Heart left ventricle (tissue), 16 donors: ENCODE results near the gene KRT33A. TPM values are rescaled to one million over a fixed set of nuclear protein-coding genes. Genes with fewer than 3 reads are reported as not detected.

ENCODE experiments used
- ATAC-seq, 4 donors: fragments of 200-7000 bp; cut with Tn5 transposase; one replicate each; pipeline ENCODE4 v1.9.1; 2020 to 2022; ENCODE audit warnings: moderate library complexity in 4 of 4, mild to moderate bottlenecking in 3 of 4, moderate number of reproducible peaks in 1 of 4
- DNase-seq, 5 donors: peaks; one replicate each; pipeline ENCODE4 v3.0.0-alpha.2; 2020
- H3K27ac ChIP-seq, 12 donors: fragments of 200-600 bp; sonication (generic) in 4 of 12; one replicate each; pipeline versions ENCODE4 v1.5.0 to v1.8.0; 2016 to 2022; ENCODE audit warnings: mild to moderate bottlenecking in 2 of 12
- H3K27me3 ChIP-seq, 9 donors: fragments of 200-600 bp; sonication (generic) in 2 of 9; one replicate each; pipeline versions ENCODE4 v1.5.1 to v1.8.0; 2016 to 2022; ENCODE audit warnings: mild to moderate bottlenecking in 3 of 9
- H3K36me3 ChIP-seq, 9 donors: fragments of 200-600 bp; sonication (generic) in 2 of 9; one replicate each; pipeline versions ENCODE4 v1.5.0 to v1.8.0; 2018 to 2022; ENCODE audit warnings: mild to moderate bottlenecking in 2 of 9
- H3K4me1 ChIP-seq, 12 donors: fragments of 200-600 bp; sonication (generic) in 4 of 12; one replicate each; pipeline versions ENCODE4 v1.5.0 to v1.8.0; 2016 to 2022; ENCODE audit warnings: mild to moderate bottlenecking in 3 of 12
- H3K4me3 ChIP-seq, 12 donors: fragments of 200-600 bp; sonication (generic) in 4 of 12; one replicate each; pipeline versions ENCODE4 v1.5.0 to v1.8.0; 2017 to 2022; ENCODE audit warnings: mild to moderate bottlenecking in 9 of 12, moderate library complexity in 4 of 12
- H3K9me3 ChIP-seq, 12 donors: fragments of 200-600 bp; sonication (generic) in 4 of 12; one replicate each; pipeline versions ENCODE4 v1.5.0 to v1.8.0; 2016 to 2022; ENCODE audit warnings: mild to moderate bottlenecking in 1 of 12
- CTCF ChIP-seq, 12 donors: fragments of 200-600 bp; sonication (generic) in 4 of 12; IDR thresholded peaks; one replicate each; pipeline versions ENCODE4 v1.5.0 to v1.8.0; 2018 to 2022; ENCODE audit warnings: antibody characterized with exemption in 12 of 12, mild to moderate bottlenecking in 5 of 12
- POLR2A ChIP-seq, 2 donors: fragments of 450-650 bp; IDR thresholded peaks; one replicate each; pipeline ENCODE4 v1.6.1; 2017; ENCODE audit warnings: antibody characterized with exemption in 2 of 2, mild to moderate bottlenecking in 2 of 2, moderate library complexity in 2 of 2
- WGBS, 4 donors: extraction: QIAGEN DNeasy Blood & Tissue Kit in 2 of 4; methylation state at CpG; one replicate each; pipeline versions ENCODE4 v1.1.5 to v1.1.7; 2013 to 2018; 5-methylcytosine and 5-hydroxymethylcytosine counted together
- intact Hi-C, 10 donors: fragments of 100-400 bp; cut with DNase I; formaldehyde crosslinking; loops; one replicate each; pipeline versions ENCODE4 v1.11.1 to v1.14.2; 2022
- polyA plus RNA-seq, 2 donors: library from polyadenylated mRNA; stranded (reverse); fragments of 200-250 nt; gene quantifications; one replicate each; pipeline ENCODE4 v1.2.3, GENCODE V29; 2013
- total RNA-seq, 9 donors: library from RNA; depleted of rRNA in 2 of 9; stranded (reverse); fragments of >200 nt in 2 of 9; fragmentation: NEBNext Ultra II Directional in 3 of 9; extraction: Animal tissue kit (Norgen Biotek cat#: 25700) in 3 of 9; gene quantifications; one replicate each; pipeline versions ENCODE4 v1.1.0 to v1.2.4, GENCODE V29; 2016 to 2023
- donor health status: ischemic (EF 13 %, LVEDD 7.1; RV severe dilation, severe dysfunction).
- donor health status: healthy with polysubstance abuse.
- donor health status: DM: no; HTN: yes; CAD: no.
- donor health status: DM: no; HTN: no; CAD: no.
- donor health status: ischemic (EF 25% LVEDD 6.9; RV normal size, moderate dysfunction).
- donor health status: ischemic (EF 25% LVEDD 5.7; RV mildly dilated, moderate dysfunction).
- donor health status: healthy.
- donor health status: DM: yes; HTN: yes; CAD: no.
- donor health status: ischemic (EF 35%, LVEDD 5.7; RV mildly dilated, moderate dysfunction).
- donor health status: nonischemic (EF 11% LVEDD 7.7; RV severe dilation, severe dysfunction).
- donor health status: DM: yes; HTN: yes; CAD: no.
- donor health status: PGD.
- donor health status: ischemic (EF 29% LVEDD 5.4; RV normal size, mild dysfunction).
- donor health status: nonischemic (EF 23%, LVEDD 6.1; RV moderate dilation, normal function).

KRT33A gene
- total and polyA plus RNA-seq, 11 donors = not detected

GRCh38 chr17:41325611-41326010 lies 25.0 kb downstream of the KRT33A start:
- DNase-seq (no peak), ATAC-seq (no peak)
- TF ChIP-seq POLR2A (IDR thresholded peaks at IDR 0.05) = no peak
- no peak for TF ChIP-seq CTCF (IDR thresholded peaks at IDR 0.05)
- Histone ChIP-seq H3K36me3 (no peaks in the 10 kb centered on the region), H3K4me3 (no peak overlapping the region), H3K27me3 (no peaks in the 10 kb centered on the region), H3K4me1 (no peaks in the 10 kb centered on the region), H3K9me3 (peaks cover 0 to under 1% (median 0%) of the 10 kb centered on the region in 12 donors), H3K27ac (no peak overlapping the region)
- 76 to 89% (median 79%) methylated on average over 3 to 6 of the region's 6 CpGs for WGBS, 4 donors
- intact Hi-C loops = loop anchor here in 6 of 10 donors (5.0 to 10.0 kb wide), 6 partner anchors 61 to 521 kb away; partner anchors contain the start of gene KRTAP9-6 (in 1 of the 6)

DNA sequence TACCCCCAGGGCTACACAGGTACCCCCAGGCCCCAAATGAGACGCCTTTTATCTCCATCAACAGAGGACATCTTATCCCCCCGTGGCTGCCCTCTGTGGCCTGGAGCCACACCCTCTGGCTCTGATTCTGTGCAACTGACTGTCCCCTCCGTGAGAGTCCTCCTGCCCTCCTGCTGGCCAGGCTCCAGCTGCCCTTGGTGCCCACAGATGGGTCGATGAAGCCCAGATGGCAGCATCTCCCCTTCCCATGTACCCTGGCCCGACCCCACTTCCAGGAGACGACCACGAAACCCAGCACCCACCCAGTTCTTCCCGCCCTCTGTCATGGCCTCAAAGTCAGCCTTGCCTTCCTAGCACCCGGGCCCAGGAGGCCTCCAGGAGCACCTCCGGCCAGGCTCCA lies 25.5 kb downstream of the KRT33A start:
- no peak overlapping the region for H3K4me3 ChIP-seq
- peaks cover 0 to 6% (median under 1%) of the 10 kb centered on the region in 12 donors for H3K9me3 ChIP-seq
- H3K36me3 ChIP-seq = no peaks in the 10 kb centered on the region
- WGBS, 4 donors = 80 to 84% (median 82%) methylated on average over 8 to 10 of the region's 10 CpGs
- no peak for ATAC-seq
- no peaks in the 10 kb centered on the region for H3K27me3 ChIP-seq
- no peak for DNase-seq
- no peak for TF ChIP-seq POLR2A (IDR thresholded peaks at IDR 0.05)
- no peak for TF ChIP-seq CTCF (IDR thresholded peaks at IDR 0.05)
- H3K27ac ChIP-seq = no peak overlapping the region
- intact Hi-C loops = loop anchor here in 6 of 10 donors (5.0 to 10.0 kb wide), 6 partner anchors 60 to 520 kb away; partner anchors contain the start of gene KRTAP9-6 (in 1 of the 6)
- H3K4me1 ChIP-seq = no peaks in the 10 kb centered on the region

- Histone ChIP-seq H3K9me3 (peaks cover 0 to 13% (median 7%) of the 10 kb centered on the region in 12 donors), H3K27me3 (no peaks in the 10 kb centered on the region), H3K36me3 (no peaks in the 10 kb centered on the region), H3K27ac (no peak overlapping the region), H3K4me3 (no peak overlapping the region), H3K4me1 (no peaks in the 10 kb centered on the region)
- DNase-seq (no peak), ATAC-seq (peak in 1 of 4 donors; percentile 27)
- intact Hi-C loops = loop anchor here in 7 of 10 donors (5.0 to 10.0 kb wide), 6 partner anchors 60 to 520 kb away; partner anchors contain the start of gene KRTAP9-6 (in 1 of the 7)
- 57 to 67% (median 60%) methylated on average over 16 of the region's 16 CpGs for WGBS, 4 donors
- TF ChIP-seq POLR2A (IDR thresholded peaks at IDR 0.05) (no peak), CTCF (IDR thresholded peaks at IDR 0.05) (peak in 2 of 12 donors; percentile 14 to 23)
Measured at GRCh38 chr17:41324180-41325075, 26.2 kb downstream of the KRT33A start.
